Measurements from ENCODE around the gene CCDC33. TPM values are rescaled to one million over a fixed set of nuclear protein-coding genes. Genes with fewer than 3 reads are reported as not detected.

CCDC33 gene
- polyA plus RNA-seq, 1 of the 3 experiments (the other 2 are of a cell fraction), result 4.0 TPM

DNA sequence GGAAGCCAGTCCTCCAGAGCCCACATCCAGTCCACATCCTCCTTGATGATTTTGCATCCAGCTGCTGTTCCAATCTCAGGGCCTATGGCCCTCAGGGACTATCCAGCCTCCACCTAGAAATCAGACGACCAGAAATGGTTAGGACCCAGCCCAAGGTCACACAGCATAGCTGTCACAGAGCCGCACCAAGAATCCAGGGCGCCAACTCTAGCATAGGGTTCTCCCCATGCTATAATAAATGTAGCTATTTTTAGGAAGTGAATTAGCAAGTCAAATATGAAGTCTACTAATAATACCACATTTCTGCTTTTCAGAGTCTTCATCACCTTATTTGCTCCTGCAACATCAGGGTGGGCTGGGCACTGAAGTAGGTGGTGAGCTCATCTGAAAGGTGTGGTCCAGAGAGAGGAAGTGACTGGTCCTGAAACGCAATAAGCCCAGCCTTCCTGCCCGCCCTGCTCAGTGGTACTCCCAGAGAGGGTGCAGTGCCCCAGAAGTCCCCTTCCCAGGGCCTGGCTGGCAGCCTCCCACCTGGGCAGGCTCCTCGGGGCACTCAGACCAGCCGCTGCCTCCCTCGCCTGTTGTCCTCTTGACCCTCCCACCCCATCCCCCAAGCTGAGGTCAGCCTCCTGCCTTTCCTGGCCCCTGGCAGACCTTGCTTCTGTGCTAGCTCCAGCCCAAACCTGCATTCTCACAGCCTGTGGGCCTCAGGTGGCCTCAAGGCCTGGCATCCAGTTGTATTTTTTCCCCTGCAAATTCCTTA is 148.9 kb downstream of the CCDC33 start:
- Histone ChIP-seq H3K4me1 (ENCODE audit: control insufficient read depth in 1 of 2, insufficient read depth in 2 of 2, low read depth in 1 of 2, low read length in 1 of 2) (peaks cover 0 to 30% of the 10 kb centered on the region in 2 experiments; a peak in 1 of 4 replicates), H3F3A (replicated peaks; ENCODE audit: insufficient read depth) (no peaks in the 10 kb centered on the region), H4K20me1 (ENCODE audit: insufficient read depth) (no peaks in the 10 kb centered on the region), H3K9me2 (no peaks in the 10 kb centered on the region), H3K4me3 (ENCODE audit: low read depth in 2 of 2, low read length in 1 of 2) (no peak overlapping the region), H3K27ac (ENCODE audit: low read depth in 2 of 2, low read length in 1 of 2) (no peak overlapping the region), H2AFZ (ENCODE audit: low read depth) (no peak overlapping the region), H3K9me3 (no peaks in the 10 kb centered on the region), H3K4me2 (no peak overlapping the region), H3K79me2 (ENCODE audit: insufficient read depth) (no peaks in the 10 kb centered on the region), H3K27me3 (ENCODE audit: insufficient read depth) (no peaks in the 10 kb centered on the region), H3K9ac (no peak overlapping the region), H3K36me3 (replicated peaks in 1 of 2; ENCODE audit: control insufficient read depth in 1 of 2, insufficient read depth in 2 of 2, low read length in 1 of 2) (no peaks in the 10 kb centered on the region)
- DNase-seq, result no peak
- TF ChIP-seq YY1 (IDR thresholded peaks at IDR 0.05; ENCODE audit: low read depth), result no peak
- ChIA-PET POLR2A (no interaction called here), CTCF (interaction anchor here (0.7 to 23.8 kb wide), 8 partner anchors 10 to 396 kb away, joined by 3 to 779 read pairs (median 4); partner anchors contain the start of genes CSK, SEMA7A and UBL7)
- 87% methylated on average over 8 of the region's 8 CpGs for WGBS (ENCODE audit: low lambda C conversion rate)

DNA sequence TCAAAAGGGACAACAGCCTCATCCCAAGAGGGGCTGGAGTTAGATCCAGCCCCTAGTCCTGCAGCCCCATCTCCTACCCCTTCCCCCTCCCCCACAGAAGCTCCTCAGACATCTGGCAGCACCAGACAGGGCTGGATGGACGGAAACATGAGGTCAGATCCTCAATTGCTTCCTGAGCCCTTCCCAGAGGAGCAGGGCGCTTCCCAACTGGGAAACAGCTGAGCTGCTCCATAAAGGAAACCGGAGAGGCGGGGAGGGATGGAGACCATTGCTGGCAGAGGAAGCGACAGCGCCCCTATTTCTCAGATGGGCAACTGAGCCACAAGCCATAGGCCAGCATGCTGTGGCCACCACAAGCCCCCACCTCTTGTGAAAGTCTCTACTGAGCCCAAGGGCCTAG is 149.6 kb downstream of the CCDC33 start:
- POLR2A ChIA-PET, result no interaction called here
- Histone ChIP-seq H3K9me2 (no peaks in the 10 kb centered on the region), H3K4me2 (no peak overlapping the region), H3K4me1 (ENCODE audit: control insufficient read depth in 1 of 2, insufficient read depth in 2 of 2, low read depth in 1 of 2, low read length in 1 of 2) (peaks cover 0 to 30% of the 10 kb centered on the region in 2 experiments; a peak in 1 of 4 replicates), H3K4me3 (ENCODE audit: low read depth in 2 of 2, low read length in 1 of 2) (no peak overlapping the region), H4K20me1 (ENCODE audit: insufficient read depth) (no peaks in the 10 kb centered on the region), H2AFZ (ENCODE audit: low read depth) (no peak overlapping the region), H3F3A (replicated peaks; ENCODE audit: insufficient read depth) (no peaks in the 10 kb centered on the region), H3K9me3 (no peaks in the 10 kb centered on the region), H3K9ac (no peak overlapping the region), H3K27me3 (ENCODE audit: insufficient read depth) (no peaks in the 10 kb centered on the region), H3K36me3 (replicated peaks in 1 of 2; ENCODE audit: control insufficient read depth in 1 of 2, insufficient read depth in 2 of 2, low read length in 1 of 2) (no peaks in the 10 kb centered on the region), H3K27ac (ENCODE audit: low read depth in 2 of 2, low read length in 1 of 2) (no peak overlapping the region; a peak in 1 of 4 replicates), H3K79me2 (ENCODE audit: insufficient read depth) (no peaks in the 10 kb centered on the region)
- DNase-seq, result no peak
- TF ChIP-seq SMC3 (IDR thresholded peaks at IDR 0.05; ENCODE audit: low read depth, low read length) (no peak), RXRA (IDR thresholded peaks at IDR 0.05; ENCODE audit: borderline replicate concordance, low read depth) (no peak), NFIC (IDR thresholded peaks at IDR 0.05; ENCODE audit: borderline replicate concordance) (no peak), FOXM1 (IDR thresholded peaks at IDR 0.05; ENCODE audit: low read depth) (no peak), RFX5 (IDR thresholded peaks at IDR 0.05; ENCODE audit: low read length) (no peak), TEAD4 (IDR thresholded peaks at IDR 0.05; ENCODE audit: borderline replicate concordance, insufficient read depth) (no peak), GATA2 (CRISPR knock-in tag; IDR thresholded peaks at IDR 0.05) (no peak), FOXJ3 (CRISPR knock-in tag; IDR thresholded peaks at IDR 0.05) (no peak), NRF1 (IDR thresholded peaks at IDR 0.05; ENCODE audit: low read depth, low read length) (no peak), SIN3A (IDR thresholded peaks at IDR 0.05; ENCODE audit: borderline replicate concordance, low read depth, low read length) (no peak), POLR2AphosphoS5 (IDR thresholded peaks at IDR 0.05; ENCODE audit: low read depth, low read length) (no peak), FOSL2 (IDR thresholded peaks at IDR 0.05; ENCODE audit: borderline replicate concordance, low read depth) (no peak)
- TF ChIP-seq, protein P1, sequence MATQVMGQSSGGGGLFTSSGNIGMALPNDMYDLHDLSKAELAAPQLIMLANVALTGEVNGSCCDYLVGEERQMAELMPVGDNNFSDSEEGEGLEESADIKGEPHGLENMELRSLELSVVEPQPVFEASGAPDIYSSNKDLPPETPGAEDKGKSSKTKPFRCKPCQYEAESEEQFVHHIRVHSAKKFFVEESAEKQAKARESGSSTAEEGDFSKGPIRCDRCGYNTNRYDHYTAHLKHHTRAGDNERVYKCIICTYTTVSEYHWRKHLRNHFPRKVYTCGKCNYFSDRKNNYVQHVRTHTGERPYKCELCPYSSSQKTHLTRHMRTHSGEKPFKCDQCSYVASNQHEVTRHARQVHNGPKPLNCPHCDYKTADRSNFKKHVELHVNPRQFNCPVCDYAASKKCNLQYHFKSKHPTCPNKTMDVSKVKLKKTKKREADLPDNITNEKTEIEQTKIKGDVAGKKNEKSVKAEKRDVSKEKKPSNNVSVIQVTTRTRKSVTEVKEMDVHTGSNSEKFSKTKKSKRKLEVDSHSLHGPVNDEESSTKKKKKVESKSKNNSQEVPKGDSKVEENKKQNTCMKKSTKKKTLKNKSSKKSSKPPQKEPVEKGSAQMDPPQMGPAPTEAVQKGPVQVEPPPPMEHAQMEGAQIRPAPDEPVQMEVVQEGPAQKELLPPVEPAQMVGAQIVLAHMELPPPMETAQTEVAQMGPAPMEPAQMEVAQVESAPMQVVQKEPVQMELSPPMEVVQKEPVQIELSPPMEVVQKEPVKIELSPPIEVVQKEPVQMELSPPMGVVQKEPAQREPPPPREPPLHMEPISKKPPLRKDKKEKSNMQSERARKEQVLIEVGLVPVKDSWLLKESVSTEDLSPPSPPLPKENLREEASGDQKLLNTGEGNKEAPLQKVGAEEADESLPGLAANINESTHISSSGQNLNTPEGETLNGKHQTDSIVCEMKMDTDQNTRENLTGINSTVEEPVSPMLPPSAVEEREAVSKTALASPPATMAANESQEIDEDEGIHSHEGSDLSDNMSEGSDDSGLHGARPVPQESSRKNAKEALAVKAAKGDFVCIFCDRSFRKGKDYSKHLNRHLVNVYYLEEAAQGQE (IDR thresholded peaks at IDR 0.05; ENCODE audit: low read depth, low read length), result no peak
- TF ChIP-seq, protein P2, sequence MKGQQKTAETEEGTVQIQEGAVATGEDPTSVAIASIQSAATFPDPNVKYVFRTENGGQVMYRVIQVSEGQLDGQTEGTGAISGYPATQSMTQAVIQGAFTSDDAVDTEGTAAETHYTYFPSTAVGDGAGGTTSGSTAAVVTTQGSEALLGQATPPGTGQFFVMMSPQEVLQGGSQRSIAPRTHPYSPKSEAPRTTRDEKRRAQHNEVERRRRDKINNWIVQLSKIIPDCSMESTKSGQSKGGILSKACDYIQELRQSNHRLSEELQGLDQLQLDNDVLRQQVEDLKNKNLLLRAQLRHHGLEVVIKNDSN (IDR thresholded peaks at IDR 0.05; ENCODE audit: borderline replicate concordance, low read depth), result no peak
- TF ChIP-seq, protein P3, sequence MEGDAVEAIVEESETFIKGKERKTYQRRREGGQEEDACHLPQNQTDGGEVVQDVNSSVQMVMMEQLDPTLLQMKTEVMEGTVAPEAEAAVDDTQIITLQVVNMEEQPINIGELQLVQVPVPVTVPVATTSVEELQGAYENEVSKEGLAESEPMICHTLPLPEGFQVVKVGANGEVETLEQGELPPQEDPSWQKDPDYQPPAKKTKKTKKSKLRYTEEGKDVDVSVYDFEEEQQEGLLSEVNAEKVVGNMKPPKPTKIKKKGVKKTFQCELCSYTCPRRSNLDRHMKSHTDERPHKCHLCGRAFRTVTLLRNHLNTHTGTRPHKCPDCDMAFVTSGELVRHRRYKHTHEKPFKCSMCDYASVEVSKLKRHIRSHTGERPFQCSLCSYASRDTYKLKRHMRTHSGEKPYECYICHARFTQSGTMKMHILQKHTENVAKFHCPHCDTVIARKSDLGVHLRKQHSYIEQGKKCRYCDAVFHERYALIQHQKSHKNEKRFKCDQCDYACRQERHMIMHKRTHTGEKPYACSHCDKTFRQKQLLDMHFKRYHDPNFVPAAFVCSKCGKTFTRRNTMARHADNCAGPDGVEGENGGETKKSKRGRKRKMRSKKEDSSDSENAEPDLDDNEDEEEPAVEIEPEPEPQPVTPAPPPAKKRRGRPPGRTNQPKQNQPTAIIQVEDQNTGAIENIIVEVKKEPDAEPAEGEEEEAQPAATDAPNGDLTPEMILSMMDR (IDR thresholded peaks at IDR 0.05), result no peak
- 96% methylated on average over 6 of the region's 6 CpGs for WGBS (ENCODE audit: low lambda C conversion rate)
- CTCF ChIA-PET, result interaction anchor here (0.9 to 23.8 kb wide), 8 partner anchors 11 to 396 kb away, joined by 3 to 779 read pairs (median 4); partner anchors contain the start of genes CSK, SEMA7A and UBL7
